Suppressor macrophage treated with lipopolysaccharide for 4 hours (primary cell): ENCODE data around the gene P2RY11.

Source experiments
- DNase-seq: peaks from one replicate; pipeline ENCODE4 v3.0.0-alpha.2; 2020

P2RY11 gene

GRCh38 chr19:10093295-10094186 lies 18.0 kb upstream of the P2RY11 start:
- no peak for DNase-seq

- DNase-seq = no peak
Measured at GRCh38 chr19:10095622-10095947, 15.9 kb upstream of the P2RY11 start.

GRCh38 chr19:10095948-10096614 lies 15.4 kb upstream of the P2RY11 start:
- DNase-seq = peak; percentile 98

- DNase-seq = no peak
Measured at GRCh38 chr19:10096615-10096963, 14.9 kb upstream of the P2RY11 start.

GRCh38 chr19:10100163-10100785 lies 11.2 kb upstream of the P2RY11 start:
- no peak for DNase-seq

- DNase-seq = no peak
Measured at GRCh38 chr19:10102787-10103236, 8.7 kb upstream of the P2RY11 start.

- DNase-seq = no peak
Measured at GRCh38 chr19:10104130-10104513, 7.4 kb upstream of the P2RY11 start.

GRCh38 chr19:10104665-10105508 lies 6.6 kb upstream of the P2RY11 start:
- DNase-seq = peak; percentile 47

GRCh38 chr19:10105509-10106099 lies 5.9 kb upstream of the P2RY11 start:
- peak; percentile 57 for DNase-seq

- DNase-seq = peak; percentile 100
Measured at GRCh38 chr19:10106100-10106936, 5.2 kb upstream of the P2RY11 start, which contains the start of gene PPAN. PPAN (plus strand) TSS chr19:10106362; CDS start chr19:10106395, 33 bp downstream.

- no peak for DNase-seq
Measured at GRCh38 chr19:10107254-10107653, 4.2 kb upstream of the P2RY11 start.

- no peak for DNase-seq
Measured at GRCh38 chr19:10107817-10108367, 3.6 kb upstream of the P2RY11 start.

GRCh38 chr19:10109528-10109927 lies 2.0 kb upstream of the P2RY11 start:
- no peak for DNase-seq

- DNase-seq = no peak
Measured at GRCh38 chr19:10110076-10110971, 1.2 kb upstream of the P2RY11 start.

- DNase-seq = no peak
Measured at GRCh38 chr19:10110972-10111317, 548 bp upstream of the P2RY11 start.

- peak; percentile 88 for DNase-seq
Measured at GRCh38 chr19:10112037-10112761, 706 bp downstream of the P2RY11 start.

GRCh38 chr19:10112895-10113591 lies 1.6 kb downstream of the P2RY11 start:
- DNase-seq = no peak

GRCh38 chr19:10113592-10113963 lies 2.1 kb downstream of the P2RY11 start:
- no peak for DNase-seq
